ENCODE measurements around the gene LILRA6. TPM values are rescaled to one million over a fixed set of nuclear protein-coding genes. Genes with fewer than 3 reads are reported as not detected.
A peak's percentile ranks its signal among the peaks of the same experiment; 100 is the strongest.
"Not testable (repeated sequence)": the region's sequence is repeated elsewhere in the genome, so short reads cannot be mapped to it uniquely, and the experiment has no call there.

The LILRA6 gene
- total and polyA plus RNA-seq, 8 donors: 0.53 to 51.5 (median 0.74) TPM

DNA sequence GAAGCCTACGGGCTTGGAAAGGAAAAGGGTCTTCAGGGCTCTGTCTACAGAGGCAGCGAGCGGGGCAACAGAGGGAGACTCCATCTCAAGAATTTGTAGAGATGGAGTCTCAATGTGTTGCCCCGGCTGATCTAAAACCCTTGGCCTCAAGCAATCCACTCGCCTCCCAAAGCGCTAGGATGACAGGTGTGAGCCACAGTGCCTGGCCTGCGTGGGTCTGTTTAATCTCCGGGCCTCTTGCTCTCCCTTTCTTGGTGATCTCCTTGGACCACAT lies 33.9 kb downstream of the LILRA6 start:
- Histone ChIP-seq H3K27me3 (no peaks in the 10 kb centered on the region), H3K36me3 (peaks cover 3 to 51% of the 10 kb centered on the region in 2 donors), H3K9me3 (no peaks in the 10 kb centered on the region), H3K4me1 (peaks cover 71 to 94% of the 10 kb centered on the region in 2 donors), H3K4me3 (peak overlapping the region in 1 of 2 donors; percentile 1), H3K27ac (peak overlapping the region; percentile 90 to 97)
- ATAC-seq: no peak
- no peak for DNase-seq
- intact Hi-C loops (cut with DNase I): no loop called here
- TF ChIP-seq, protein P1, sequence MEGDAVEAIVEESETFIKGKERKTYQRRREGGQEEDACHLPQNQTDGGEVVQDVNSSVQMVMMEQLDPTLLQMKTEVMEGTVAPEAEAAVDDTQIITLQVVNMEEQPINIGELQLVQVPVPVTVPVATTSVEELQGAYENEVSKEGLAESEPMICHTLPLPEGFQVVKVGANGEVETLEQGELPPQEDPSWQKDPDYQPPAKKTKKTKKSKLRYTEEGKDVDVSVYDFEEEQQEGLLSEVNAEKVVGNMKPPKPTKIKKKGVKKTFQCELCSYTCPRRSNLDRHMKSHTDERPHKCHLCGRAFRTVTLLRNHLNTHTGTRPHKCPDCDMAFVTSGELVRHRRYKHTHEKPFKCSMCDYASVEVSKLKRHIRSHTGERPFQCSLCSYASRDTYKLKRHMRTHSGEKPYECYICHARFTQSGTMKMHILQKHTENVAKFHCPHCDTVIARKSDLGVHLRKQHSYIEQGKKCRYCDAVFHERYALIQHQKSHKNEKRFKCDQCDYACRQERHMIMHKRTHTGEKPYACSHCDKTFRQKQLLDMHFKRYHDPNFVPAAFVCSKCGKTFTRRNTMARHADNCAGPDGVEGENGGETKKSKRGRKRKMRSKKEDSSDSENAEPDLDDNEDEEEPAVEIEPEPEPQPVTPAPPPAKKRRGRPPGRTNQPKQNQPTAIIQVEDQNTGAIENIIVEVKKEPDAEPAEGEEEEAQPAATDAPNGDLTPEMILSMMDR (IDR thresholded peaks at IDR 0.05): no peak

DNA sequence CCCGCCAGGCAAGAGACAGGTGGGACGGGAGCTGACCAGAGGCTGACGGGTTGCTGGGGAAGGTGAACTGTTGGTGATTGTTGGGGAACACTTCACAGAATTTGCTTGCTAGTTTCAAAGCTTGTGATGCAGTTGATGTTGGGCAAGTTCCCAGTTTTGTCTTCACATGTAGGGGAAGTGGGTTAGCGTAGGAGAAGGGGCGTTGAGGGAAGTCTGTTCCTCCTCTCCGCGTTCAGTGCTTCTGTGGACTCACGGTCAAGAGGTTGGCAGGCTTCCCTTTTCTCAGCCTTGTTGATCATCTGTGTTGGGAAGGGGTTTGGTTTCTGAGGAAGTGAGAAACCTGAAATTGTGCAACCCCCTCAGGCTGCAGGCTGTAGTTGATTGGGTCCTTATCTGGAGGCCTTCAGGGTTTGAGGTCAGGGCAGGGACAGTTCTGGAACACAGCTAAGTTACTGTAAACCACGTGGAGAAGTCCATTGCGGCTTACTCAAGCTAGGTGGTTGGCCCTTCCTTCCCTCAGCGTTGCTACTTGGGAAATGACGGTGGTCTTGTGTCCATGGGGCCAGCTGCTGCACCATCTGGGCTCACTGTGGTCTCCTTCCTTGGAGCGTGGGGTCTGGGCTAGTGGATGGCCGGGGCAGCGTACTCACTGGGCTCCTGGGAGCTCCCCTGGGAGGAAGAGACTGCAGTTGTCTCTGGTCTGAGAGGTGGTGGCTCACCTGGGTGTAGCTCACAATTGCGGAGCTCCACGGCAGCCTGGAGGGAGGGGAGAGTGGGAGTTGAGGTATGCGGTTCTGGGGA lies 34.4 kb downstream of the LILRA6 start:
- intact Hi-C loops (cut with DNase I): no loop called here
- ATAC-seq (peak; percentile 58), DNase-seq (peak; percentile 61 to 92 (median 85))
- Histone ChIP-seq H3K27me3 (no peaks in the 10 kb centered on the region), H3K4me1 (peaks cover 76 to 97% of the 10 kb centered on the region in 2 donors), H3K4me3 (peak overlapping the region in 1 of 2 donors; percentile 90), H3K9me3 (no peaks in the 10 kb centered on the region), H3K27ac (peak overlapping the region; percentile 90 to 97), H3K36me3 (peaks cover 3 to 56% of the 10 kb centered on the region in 2 donors)
- TF ChIP-seq, protein P1 (IDR thresholded peaks at IDR 0.05): no peak

DNA sequence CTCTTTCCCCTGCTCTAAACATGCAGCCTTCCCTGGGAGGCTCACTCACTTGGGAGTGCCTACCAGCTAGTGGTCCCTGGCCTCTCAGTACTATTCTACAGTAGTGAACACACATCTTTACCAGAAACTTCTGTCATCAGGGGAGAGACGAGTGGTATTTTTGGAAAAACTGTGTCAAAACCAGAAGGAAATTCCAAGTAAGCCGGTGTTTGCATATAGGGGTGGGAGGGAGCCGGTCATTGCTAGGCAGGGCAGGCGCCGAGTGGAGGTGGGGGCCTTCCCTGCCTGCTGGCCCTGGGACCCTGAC lies 35.0 kb downstream of the LILRA6 start:
- H3K27ac ChIP-seq: peak overlapping the region; percentile 90 to 97
- TF ChIP-seq, protein P1 (IDR thresholded peaks at IDR 0.05): no peak
- peak overlapping the region in 1 of 2 donors; percentile 90 for H3K4me3 ChIP-seq
- no peak for ATAC-seq
- intact Hi-C loops (cut with DNase I): no loop called here
- peaks cover 82 to 98% of the 10 kb centered on the region in 2 donors for H3K4me1 ChIP-seq
- peak in 1 of 4 donors; percentile 85 for DNase-seq
- peaks cover 3 to 62% of the 10 kb centered on the region in 2 donors for H3K36me3 ChIP-seq
- no peaks in the 10 kb centered on the region for H3K9me3 ChIP-seq
- H3K27me3 ChIP-seq: no peaks in the 10 kb centered on the region

- H3K9me3 ChIP-seq; ATAC-seq; H3K27me3 ChIP-seq; intact Hi-C loops (cut with DNase I): not testable (repeated sequence)
- DNase-seq: peak in 1 of 4 donors; percentile 90
- Histone ChIP-seq H3K4me1 (peaks cover 86 to 98% of the 10 kb centered on the region in 2 donors), H3K27ac (peak overlapping the region; percentile 90 to 97), H3K4me3 (peak overlapping the region in 1 of 2 donors; percentile 90), H3K36me3 (peaks cover 3 to 66% of the 10 kb centered on the region in 2 donors)
These were observed 35.4 kb downstream of the LILRA6 start for GRCh38 chr19:54207193-54207592.

- Histone ChIP-seq H3K4me1 (peaks cover 90 to 98% of the 10 kb centered on the region in 2 donors), H3K4me3 (peak overlapping the region in 1 of 2 donors; percentile 90), H3K27ac (peak overlapping the region; percentile 90 to 97), H3K36me3 (peaks cover 3 to 70% of the 10 kb centered on the region in 2 donors), H3K9me3 (no peaks in the 10 kb centered on the region), H3K27me3 (no peaks in the 10 kb centered on the region)
- no peak for DNase-seq
- intact Hi-C loops (cut with DNase I): no loop called here
- no peak for ATAC-seq
- TF ChIP-seq, protein P1 (IDR thresholded peaks at IDR 0.05): no peak
These were observed 35.8 kb downstream of the LILRA6 start for GRCh38 chr19:54206831-54207177.
